Kasumi-1 (cell line): ENCODE results near the gene ADCY9.
"Not testable (repeated sequence)": the region's sequence is repeated elsewhere in the genome, so short reads cannot be mapped to it uniquely, and the experiment has no call there.

Source experiments
- DNase-seq, 2 experiments: peaks; one replicate each; lab custom pipeline; 2025; lab: John Stamatoyannopoulos, UW

Gene ADCY9

DNA sequence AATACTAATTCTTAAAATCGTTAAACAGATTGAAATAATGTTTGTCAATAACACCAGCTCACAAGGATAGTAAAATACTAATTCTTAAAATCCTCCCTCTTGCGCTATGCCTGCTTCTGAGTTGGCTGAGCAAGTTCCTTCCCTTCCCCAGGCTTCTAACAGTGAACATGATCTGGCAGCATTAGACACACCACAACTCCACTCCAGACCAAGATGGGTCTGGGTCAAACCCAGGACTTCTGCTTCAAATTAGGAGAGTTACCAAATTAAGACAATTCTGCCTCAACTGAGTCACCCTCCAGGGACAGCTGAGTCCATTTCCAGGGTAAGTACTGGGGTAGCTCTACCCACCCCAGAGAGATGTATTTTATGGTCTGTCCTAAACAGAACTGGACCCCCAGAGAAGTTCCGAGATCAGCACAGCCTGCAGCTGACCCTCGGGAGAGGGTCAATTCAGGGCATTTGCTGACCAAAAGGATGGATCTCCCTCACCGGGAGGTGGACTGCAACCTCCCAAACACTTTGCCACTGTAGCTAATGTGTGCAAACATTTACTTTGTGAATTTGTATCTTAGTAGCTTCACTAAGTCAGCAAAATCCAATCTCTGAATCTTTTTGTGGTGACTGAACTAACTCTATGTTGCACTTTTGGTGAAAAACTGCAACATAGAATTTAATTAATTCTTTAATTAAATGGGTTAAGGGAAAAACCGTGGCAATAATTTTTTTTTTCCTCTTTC lies 48.8 kb downstream of the ADCY9 start:
- DNase-seq, result no peak

DNA sequence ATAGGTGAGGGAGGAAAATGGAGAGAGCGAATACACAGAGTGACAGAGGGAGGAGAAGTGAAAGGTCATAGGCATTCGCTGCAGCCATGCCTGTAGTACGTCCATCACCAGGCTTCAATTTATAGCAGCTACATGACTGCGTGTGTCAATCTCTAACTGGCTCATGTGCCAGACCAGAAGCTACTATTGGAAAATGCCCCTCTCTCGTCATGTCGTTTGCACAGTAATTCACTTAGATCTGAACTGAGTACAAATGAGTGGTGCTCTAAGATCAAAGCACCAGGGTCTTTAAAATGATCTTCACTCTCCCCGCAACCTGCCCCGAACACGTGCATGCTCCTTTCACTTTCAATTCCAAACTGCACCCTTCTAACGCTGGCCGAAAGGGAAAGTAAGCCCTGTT lies 51.3 kb downstream of the ADCY9 start:
- DNase-seq, result no peak

DNA sequence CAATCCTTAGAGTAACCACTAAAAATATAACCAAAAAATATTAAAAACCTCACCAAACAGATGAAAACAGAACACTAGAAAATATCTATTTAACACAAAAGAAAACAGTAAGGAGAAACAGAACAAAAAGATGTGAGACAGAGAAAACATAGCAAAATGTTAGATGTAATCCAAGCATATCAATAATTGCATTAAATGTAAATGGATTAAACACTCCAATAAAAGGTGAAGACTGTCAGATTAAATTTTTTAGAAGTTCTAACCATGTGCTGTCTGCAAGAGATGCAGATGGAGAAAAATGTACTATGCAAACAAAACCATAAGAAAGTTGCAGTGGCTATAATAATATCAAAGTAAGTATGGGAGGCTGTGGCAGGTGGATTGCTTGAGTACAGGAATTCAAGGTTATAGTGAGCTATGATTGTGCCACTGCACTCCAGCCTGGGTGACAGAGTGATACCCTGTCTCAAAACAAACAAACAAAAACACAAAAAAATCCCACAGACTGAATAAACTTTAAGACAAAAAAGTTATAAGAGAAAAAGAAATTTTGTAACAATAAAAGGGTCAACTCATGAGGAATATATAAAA lies 53.9 kb downstream of the ADCY9 start:
- no peak for DNase-seq

DNA sequence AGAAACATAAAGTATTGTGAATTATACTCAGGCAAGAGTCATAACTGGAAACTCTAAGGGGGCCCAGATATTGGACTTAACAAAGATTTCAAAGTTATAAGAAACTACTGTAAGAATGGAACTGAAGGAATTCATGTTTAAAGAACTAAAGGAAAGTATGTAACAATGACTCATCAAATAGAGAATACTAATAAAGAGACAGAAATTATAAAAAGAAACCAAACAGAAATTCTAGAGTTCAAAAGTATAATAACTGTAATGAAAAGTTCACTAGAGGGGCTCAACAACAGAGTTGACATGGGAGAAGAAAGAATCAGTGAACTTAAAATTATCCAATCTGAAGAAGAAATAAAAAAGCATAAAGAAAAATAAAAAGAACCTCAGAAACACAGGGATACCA lies 55.4 kb downstream of the ADCY9 start:
- DNase-seq, result no peak

DNA sequence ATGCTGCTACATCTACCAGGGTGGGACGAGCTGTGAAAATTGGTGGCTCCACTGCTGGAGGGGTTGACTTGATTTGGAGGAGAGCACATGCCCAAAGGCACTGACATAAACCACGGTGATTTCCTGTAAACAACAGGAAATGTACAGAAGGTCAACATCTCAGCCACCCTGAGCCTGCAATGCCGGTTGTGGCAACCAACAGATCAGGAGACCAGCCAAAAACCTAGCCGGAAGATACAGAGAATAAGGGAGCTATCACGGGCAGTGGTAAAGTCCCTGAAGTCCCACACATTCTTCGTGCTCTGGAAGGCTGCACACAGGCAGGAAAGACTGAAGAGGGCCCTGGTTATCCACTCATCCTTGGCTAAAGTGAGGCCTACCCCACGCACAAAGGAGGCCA lies 56.2 kb downstream of the ADCY9 start:
- no peak for DNase-seq

DNA sequence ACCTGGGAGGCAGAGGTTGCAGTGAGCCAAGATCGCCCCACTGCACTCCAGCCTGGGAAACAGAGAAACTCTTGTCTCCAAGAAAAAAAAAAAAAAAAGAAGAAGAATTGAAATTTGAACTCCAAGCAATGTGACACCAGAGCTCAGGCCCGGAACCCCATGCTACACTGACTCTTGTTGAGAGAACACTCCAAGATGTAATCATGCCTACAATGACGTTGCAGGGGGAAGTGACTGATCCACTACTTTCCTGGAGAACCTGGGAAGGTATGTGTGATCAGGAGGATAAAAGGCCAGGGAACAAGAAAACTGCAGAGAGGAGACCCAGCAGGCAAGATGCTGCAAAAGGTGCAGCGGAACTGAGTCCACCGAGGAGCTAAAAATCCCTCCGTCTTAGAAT lies 57.9 kb downstream of the ADCY9 start:
- DNase-seq, result no peak

DNA sequence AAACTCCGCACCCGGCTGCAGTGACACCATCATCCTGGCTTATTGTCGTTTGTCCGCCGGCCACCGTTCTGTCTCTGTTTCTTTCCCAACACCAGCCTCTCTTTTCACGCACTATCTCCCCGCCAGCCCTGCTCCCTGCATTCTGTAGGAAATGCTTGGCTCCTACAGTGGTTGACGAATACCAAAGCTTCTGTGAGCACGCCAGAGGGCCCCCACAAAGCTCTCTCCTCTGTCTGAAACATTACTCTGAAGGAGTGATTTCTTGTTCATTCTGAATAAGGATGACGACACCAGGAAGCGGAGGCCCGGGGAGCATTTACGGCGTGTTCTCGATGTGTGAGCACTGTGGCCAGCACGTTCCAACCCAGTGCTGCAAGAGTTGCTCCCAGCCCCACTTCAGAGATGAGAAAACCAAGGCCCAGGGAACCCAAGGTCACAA lies 58.8 kb downstream of the ADCY9 start:
- no peak for DNase-seq

DNA sequence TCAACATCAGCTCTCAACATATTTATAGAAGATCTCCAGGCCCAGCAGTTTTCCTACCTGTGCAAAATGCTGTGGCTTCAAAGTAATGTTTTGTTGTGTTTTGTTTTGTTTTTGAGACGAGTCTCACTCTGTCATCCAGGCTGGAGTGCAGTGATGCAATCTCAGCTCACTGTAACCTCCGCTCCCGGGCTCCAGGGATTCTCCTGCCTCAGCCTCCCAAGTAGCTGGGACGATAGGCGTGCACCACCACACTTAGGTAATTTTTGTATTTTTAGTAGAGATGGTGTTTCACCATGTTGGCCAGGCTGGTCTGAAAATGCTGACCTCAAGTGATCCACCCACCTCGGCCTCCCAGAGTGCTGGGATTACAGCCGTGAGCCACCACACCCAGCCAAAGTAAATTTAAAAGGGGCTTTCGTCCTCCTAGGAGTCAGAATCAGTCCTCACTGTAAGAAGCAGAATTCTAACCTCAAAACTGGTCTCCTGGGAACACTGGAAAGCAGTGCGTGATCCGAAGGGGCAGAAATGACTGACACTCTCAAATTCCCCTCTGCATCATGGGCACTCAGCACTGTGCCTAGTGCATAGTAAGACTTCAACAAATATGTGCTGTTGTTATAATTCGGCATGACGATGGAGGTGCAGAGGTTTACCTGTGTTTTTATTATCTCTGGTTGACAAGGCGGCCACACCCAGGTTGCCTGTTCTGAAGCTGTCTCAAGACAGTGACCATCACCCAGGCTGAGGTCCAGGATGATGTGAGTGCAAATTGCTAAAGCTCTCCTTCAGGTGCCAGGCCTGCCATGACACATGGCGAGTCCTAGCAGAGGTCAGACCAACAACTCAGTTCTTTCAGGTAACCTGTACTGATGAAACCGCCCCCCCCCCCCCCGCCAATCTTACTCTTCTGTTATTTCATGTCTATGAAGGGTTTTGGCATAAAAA lies 59.8 kb downstream of the ADCY9 start:
- no peak for DNase-seq

DNA sequence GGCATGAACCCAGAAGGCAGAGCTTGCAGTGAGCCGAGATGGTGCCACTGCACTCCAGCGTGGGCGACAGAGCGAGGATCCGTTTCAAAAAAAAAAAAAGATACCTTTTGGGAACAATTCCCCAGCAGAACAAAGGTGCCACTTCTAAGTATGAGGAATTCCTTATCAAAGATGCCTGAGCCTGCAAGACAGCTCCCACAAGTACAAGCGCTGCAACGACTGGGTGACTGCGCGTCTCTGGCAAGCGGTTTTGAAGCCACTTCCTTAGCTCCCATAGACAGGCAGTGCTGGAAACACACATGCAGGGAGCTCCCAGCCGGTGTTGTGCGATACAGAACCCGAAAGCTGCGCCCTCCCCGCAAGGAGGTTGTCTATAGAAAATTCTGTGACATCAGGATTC lies 60.5 kb downstream of the ADCY9 start:
- DNase-seq, result no peak

DNA sequence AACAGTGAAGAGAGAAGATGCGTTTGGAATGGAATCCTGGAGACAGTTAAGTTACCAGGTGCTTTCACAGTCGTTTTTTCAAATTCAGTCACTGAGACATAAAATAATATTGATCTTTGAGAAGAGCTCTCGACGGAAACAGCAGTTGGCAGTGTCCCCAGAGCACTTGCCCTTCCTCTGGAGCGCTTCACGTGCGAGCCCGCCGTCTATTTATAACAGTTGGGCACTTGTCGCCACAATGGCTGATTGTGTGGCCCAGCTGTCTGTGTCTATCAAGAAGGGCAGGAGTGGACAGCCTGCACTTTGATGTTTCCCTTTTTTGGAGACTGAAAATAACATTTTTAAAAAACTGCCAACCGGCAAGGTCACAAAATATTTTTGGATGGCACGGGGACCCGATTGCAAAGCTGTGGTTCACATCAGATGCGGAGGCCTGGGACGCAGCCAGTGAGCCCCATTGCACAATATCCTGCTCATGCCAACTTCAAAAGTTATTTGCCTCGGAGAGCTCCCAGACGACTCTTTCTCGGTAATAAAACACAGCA lies 62.9 kb downstream of the ADCY9 start:
- peak; percentile 22 to 38 for DNase-seq

DNA sequence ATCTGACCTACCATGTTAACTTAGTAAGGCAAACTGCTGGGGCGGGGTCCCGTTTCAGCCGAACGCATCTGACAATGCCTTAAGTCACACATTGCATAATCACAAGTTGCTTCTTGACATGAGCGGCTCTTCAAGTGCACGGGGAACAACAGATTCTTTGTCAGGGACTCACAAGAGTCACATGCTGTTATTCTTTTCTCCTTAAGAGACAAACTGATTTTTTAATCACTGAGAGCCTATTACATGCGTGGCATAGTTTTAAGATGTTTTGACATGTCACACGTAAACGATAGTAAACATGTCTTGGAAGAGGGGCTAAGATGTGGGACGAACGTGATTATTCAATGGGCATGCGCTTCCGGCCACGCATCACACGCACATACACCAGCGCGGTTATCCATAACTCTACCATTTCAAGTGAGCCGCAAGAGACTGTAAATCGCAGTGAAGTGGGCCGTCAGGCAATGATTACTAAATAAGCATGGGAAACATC lies 63.4 kb downstream of the ADCY9 start:
- no peak for DNase-seq

DNA sequence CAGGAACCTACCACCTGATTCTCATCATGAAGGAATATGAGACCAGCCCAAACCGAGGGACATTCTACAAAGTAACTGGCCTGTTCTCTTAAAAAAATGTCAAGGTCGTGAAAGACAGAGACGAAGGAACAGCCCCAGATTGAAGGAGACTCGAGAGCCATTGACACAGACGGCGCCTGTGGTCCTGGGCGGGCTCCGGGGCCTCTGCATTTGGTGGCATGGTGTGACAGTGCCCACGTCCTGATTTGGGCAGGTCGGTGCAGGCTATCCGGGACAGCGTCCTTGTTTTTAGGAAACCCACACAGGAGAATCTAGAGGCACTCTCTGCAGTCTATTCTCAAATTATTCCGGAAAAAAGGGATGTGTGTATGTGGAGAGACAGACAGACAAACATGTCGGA lies 64.1 kb downstream of the ADCY9 start:
- DNase-seq, result no peak

DNA sequence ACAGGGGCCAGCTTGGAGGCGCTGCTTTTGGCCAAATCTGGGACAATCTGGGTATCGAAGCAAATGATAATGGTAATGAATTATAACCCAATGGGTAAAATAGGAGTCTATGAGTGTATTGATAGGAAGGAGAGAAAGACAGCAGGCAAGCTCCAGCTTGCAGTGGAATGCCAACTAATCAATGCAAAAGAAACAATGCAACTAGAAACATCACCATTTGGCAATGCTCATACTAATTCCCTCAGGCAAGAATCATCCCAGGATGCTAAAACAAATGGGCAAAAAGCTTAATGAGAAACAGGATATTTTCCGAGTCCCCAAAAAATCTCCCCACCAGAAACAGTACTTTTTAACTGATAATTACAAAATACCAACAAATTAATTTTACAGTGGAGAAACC lies 64.7 kb downstream of the ADCY9 start:
- DNase-seq, result no peak

DNA sequence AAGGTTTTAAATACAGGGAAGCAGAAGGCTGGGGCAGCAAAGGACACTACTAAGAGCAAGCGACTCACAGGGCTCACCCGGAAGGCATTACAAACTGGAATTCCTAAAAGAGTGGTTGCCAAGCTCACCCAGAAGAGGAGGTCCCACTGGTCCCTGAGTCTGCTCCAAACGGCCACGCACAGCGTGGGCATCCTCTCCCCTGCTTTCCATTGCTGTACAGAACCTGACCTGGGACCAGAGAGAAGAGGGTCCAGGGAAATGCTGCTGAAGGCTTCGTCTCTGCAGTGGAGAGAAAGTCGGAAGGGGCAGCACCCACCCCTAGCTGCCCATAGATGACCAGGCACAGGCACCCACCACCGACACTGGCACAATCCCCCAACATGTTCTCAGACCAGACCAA lies 67.2 kb downstream of the ADCY9 start:
- DNase-seq, result no peak

DNA sequence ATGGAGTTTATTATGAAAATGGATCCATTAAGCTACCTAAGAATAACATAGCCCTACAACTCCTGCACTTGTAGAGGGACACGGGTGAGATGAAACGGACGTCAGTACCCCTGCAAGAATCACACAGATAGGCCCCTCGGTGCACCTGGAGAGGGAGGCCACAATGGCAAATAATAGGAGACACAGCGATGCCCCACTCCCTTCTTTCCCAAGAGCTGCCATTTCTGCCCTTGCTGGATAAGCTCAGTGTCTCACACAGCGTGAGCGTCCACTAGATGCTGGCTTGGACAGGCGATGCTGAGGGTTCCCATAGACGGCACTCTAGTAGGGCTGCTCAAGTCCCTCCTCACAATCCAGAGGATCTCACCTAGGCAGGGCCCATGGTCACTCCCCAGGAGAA lies 67.8 kb downstream of the ADCY9 start:
- DNase-seq, result no peak

DNA sequence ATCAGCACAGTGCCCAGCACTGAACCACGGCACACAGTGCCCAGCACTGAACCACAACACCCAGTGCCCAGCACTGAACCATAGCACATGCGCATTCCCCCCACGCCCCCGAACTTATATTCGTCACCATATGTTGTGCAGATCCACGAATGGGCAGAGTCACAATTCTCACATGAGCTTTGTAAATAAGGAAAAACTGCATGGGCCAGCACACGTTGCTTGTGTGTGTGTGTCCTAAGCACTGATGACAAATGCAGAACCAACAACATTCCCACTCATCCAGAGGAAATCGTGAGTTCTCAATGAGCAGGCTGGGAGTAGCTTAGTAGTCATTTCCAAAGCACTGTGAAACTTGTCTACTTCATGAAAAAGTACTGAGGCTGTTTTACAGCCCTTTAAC lies 70.0 kb downstream of the ADCY9 start:
- no peak for DNase-seq

DNA sequence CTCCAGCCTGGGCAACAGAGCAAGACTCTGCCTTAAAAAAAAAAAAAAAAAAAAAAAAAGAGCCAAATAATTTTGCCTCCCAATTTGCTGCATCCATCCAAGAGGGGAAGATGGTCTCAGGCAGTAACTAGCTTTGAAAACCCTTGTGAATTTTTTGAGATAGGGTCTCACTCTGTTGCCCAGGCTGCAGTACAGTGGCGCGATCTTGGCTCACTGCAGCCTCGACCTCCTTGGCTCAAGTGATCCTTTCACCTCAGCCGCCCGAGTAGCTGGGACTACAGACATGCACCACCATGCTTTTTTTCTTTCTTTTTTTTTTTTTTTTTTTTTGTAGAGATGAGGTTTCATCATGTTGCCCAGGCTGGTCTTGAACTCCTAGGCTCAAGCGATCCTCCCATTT lies 70.7 kb downstream of the ADCY9 start:
- DNase-seq, result not testable (repeated sequence)

DNA sequence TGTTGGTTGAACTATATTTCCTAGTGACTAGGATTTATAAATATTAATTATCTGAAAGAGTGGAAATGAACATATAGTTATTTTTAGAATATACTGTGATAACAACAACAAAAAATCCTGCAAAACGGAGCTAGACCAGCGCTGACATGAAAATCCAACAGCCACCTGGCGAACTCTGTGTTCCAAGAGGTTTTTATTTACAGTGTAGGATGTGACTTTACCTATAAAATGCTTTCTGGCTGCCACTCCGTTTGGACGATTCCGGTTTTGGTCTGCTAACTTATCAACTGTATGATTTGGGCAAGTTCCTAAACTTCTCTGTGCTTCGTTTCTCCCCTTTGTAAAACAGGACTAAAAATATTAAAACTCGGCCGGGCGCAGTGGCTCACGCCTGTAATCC lies 73.7 kb downstream of the ADCY9 start:
- DNase-seq, result no peak

DNA sequence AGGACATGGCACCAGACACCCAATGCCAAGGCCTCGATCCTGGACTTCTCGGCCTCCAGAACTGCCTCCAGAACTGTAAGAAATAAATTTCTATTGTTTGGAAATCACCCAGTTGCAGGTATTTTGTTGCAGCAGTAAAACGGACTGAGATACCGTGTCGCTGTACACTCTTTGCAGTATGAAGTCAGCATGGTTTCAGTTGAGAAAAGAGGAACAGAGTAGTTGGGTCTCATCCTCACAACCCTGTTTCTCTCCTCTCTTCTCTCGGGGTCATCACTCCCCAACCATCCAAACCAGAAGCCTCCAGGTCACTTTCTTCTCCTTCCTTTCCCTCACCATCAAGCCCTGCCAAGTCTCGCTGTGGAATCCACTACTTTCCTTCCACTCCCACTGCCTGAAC lies 77.8 kb downstream of the ADCY9 start:
- no peak for DNase-seq

DNA sequence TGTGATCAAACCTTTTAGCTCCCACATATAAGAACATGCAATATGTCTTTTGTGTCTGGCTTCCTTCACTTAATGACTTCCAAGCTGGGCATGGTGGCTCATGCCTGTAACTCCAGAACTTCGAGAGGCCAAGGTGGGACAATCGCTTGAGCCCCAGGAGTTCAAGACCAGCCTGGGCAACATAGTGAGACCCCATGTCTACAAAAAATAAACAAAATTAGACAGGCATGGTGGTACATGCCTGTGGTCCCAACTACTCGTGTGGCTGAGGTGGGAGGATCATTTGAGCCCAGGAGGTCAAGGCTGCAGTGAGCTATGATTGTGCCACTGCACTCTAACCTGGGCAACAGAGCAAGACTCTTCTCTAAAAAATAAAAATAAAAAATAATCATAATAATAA lies 79.3 kb downstream of the ADCY9 start:
- not testable (repeated sequence) for DNase-seq

DNA sequence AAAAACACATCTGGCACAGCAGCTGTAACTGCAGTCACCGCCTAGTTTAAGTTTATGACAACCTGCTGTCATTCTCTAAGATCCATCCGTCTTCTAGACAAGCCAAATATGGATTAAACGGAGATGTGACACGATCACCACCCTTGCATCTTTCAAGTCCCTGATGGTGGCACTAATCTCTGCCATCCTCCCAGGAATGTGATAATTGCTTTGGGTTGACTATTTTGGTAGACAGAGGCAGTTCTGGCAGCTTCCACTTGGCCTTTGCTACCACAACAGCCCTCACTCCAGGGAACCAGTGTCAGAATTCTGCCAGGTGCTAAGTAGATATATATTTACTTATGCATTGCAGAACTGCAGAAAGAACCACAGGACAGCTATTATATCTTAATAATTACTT lies 81.3 kb downstream of the ADCY9 start:
- no peak for DNase-seq

DNA sequence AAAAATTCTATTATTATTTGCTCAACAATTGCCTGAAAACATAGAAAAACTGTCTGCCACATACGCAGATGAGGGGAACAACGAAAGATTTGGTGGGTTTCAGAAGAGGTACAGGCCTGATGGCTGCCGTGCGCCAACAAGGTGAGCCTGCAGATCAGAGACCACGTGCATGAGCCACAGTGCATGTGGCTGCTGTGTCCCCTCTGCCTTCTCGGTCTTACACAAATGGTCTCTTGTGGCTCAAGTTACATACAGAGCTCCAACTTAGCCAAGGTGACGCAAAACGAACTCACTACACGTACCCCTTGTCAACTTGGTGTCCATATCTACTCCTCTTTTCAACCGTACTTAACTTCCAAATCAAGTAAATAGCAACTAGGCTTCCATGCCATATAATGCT lies 82.3 kb downstream of the ADCY9 start:
- DNase-seq, result no peak
